Measurements from ENCODE around the gene RPRML.

DNA sequence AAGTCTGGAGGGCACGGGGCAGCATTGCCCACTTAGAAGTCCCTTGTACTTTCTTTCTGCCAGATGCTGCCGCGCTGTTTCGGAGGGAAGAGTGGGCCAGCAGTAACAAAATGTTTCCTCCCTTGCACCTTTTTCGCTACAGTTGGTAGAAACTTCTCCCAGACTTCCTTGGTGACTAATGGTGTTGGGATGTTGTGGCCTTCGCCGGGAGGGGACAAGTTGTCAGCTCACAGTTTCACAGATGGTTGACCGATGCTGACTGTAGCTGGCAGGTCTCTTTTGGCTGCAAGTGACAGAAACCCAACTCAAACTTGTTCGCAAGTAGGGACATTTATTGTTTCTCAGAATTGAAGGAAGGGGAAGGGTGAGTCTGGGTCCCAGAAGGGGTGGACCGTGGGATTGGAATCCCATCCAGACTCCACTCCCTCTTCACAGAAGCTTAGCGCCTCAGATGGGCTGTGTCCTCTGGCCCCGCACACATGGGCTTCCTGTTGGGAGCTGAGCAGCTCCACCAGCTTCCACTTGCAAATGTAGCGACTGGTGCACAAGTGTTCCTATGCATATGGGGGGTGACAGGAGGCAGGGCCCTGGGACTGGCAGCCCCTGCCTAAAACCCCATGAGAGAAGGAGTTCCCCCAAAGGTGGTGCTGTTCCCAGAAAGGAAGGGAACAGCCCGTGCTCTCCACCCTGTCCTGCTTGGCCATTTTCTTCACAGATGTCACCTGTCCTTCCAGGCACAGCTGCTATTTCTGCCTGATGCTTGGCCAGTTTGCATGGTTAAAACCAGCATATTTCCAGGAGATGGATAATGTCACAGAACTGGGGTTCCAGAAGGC lies 30.9 kb upstream of the RPRML start:
- TF ChIP-seq, protein P1, sequence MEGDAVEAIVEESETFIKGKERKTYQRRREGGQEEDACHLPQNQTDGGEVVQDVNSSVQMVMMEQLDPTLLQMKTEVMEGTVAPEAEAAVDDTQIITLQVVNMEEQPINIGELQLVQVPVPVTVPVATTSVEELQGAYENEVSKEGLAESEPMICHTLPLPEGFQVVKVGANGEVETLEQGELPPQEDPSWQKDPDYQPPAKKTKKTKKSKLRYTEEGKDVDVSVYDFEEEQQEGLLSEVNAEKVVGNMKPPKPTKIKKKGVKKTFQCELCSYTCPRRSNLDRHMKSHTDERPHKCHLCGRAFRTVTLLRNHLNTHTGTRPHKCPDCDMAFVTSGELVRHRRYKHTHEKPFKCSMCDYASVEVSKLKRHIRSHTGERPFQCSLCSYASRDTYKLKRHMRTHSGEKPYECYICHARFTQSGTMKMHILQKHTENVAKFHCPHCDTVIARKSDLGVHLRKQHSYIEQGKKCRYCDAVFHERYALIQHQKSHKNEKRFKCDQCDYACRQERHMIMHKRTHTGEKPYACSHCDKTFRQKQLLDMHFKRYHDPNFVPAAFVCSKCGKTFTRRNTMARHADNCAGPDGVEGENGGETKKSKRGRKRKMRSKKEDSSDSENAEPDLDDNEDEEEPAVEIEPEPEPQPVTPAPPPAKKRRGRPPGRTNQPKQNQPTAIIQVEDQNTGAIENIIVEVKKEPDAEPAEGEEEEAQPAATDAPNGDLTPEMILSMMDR (conservative IDR thresholded peaks at IDR 0.05 in 1 of 2, IDR thresholded peaks at IDR 0.05 in 1 of 2; ENCODE audit: low read depth in 1 of 2, low read length in 2 of 2), result no peak
- no peak for TF ChIP-seq EZH2 (IDR thresholded peaks at IDR 0.05; ENCODE audit: low read length, missing control alignments)
